GM18870 (cell line): ENCODE measurements around the gene ZDHHC3.
A peak's percentile ranks its signal among the peaks of the same experiment; 100 is the strongest.

Source experiments
- ATAC-seq: cut with Tn5 transposase; IDR thresholded peaks from one replicate; pipeline ENCODE4 v1.9.1; 2021; ENCODE audit warnings: moderate library complexity; ENCODE audit not compliant: unreplicated experiment

Gene ZDHHC3

GRCh38 chr3:44976002-44976815 is at the start of gene ZDHHC3, which contains the start of gene EXOSC7:
Gene ZDHHC3 (minus strand): TSS chr3:44976174. CDS start chr3:44959436, 16,738 bp downstream.
Gene EXOSC7 (plus strand): TSS chr3:44976244. CDS start chr3:44976278, 34 bp downstream.
- peak; percentile 56 for ATAC-seq

- ATAC-seq: no peak
Measured at GRCh38 chr3:45024542-45025255, 48.7 kb upstream of the ZDHHC3 start.

DNA sequence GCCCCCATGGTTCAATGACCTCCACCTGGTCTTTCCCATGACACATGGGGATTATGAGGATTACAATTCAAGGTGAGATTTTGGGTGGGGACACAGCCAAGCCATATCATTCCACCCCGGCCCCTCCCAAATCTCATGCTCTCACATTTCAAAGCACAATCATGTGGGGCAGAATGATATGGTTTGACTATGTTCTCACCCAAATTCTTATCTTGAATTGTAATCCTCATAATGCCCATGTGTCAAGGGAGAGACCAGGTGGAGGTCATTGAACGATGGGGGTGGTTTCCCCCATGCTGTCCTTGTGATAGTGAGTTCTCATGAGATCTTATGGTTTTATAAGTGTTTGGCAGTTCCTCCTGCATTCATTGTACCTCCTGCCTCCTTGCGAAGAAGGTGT is 47.7 kb upstream of the ZDHHC3 start:
- no peak for ATAC-seq

- no peak for ATAC-seq
Measured at GRCh38 chr3:45021524-45022297, 45.7 kb upstream of the ZDHHC3 start.

GRCh38 chr3:45020534-45020933 is 44.6 kb upstream of the ZDHHC3 start:
- ATAC-seq: no peak

GRCh38 chr3:45017821-45018220 is 41.8 kb upstream of the ZDHHC3 start:
- ATAC-seq: no peak

- no peak for ATAC-seq
Measured at GRCh38 chr3:45016916-45017315, 40.9 kb upstream of the ZDHHC3 start.

DNA sequence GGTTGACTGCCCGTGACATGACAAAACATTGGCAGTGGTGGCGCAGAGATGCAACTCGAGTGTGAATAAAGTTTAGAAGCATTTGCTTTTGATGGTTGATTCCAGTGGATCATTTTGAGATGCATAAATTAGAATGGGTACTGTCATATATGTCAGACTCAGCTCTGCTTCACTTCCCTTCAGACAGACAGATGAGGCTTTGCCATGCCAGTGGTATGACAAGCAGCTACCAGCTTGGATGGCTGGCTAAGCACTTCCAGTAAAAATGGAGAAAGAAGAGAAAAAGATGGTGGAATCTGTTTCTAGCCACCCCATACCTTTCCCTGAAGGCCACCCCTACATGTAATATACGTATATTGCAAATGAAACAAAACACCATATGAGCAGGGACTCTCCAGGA is 36.6 kb upstream of the ZDHHC3 start:
- ATAC-seq: no peak

DNA sequence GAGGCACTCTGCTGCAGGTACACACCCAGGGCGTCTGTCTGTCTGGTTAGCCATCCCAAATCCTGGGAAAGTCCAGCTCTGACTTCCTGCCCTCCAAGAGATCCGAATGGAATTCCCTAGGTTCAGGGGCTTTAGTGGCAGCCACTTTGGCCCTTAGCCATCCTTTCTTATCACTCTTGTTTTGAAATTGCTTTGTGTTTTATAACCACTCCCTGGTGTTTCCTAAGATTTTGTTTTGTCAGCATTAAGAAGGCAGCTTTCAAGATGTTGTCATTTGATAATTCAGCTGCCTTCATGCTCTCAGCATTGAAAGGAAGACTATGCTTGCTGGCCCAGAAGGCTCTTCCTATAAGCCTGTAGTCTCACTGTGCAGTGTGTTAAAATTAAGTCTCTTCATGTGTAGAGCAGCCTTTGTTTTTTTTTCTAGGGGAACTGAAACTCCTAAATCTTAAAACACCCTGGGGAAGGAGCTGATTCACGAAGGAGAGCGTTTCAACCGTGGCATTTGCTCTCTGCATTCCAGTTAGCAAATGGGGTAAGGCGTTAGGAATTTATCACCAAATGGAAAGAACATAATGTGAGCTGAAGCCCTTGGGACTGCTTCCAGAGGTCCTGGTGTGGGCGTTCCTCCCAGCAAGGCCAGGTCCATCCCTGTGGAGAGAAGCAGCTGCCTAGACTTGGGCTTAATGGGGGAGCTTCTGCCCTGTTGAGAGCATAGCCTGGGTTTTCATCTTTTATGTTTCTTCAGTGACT is 36.0 kb upstream of the ZDHHC3 start:
- no peak for ATAC-seq

GRCh38 chr3:45010811-45011333 is 34.9 kb upstream of the ZDHHC3 start:
- ATAC-seq: no peak

DNA sequence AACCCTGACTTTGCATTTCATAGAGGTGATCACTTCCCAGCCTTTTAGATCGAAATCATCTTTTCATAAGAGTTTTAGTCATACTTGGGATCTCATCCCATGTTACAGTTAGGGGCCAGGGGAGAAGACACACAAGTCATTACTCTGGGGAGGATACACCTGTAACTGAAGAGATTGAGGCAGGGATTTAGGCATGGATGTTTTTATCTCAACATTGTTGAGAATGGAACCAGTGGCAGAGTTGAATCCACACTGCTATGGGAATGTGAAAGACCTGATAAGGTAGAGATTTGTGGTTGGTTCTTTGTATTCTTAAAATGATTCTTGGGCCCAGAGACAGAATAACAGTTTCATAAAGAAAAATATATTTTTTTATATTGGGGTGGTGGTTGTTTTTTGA is 33.9 kb upstream of the ZDHHC3 start:
- no peak for ATAC-seq

- ATAC-seq: no peak
Measured at GRCh38 chr3:45008117-45008516, 32.1 kb upstream of the ZDHHC3 start.

GRCh38 chr3:45007091-45007490 is 31.1 kb upstream of the ZDHHC3 start:
- no peak for ATAC-seq

DNA sequence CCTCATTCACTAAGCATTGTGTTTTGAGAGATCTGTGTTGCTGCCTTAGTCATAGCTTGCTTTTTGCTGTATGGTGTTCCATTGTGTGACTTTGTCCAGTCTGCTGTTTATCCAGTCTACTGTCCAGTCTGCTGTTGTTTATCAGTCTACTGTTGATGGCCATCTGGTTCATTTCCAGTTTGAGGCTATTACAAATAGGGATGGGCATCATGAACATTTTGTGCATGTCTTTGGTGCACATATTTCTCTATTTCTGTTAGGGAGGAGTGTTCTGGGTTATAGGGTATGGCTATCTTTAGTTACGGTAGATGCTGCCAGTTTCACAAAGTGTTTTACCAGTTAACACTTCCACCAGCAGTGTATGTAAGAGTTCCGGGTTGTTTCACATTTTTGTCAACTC is 27.9 kb upstream of the ZDHHC3 start:
- ATAC-seq: no peak

- no peak for ATAC-seq
Measured at GRCh38 chr3:45003406-45003805, 27.4 kb upstream of the ZDHHC3 start.

DNA sequence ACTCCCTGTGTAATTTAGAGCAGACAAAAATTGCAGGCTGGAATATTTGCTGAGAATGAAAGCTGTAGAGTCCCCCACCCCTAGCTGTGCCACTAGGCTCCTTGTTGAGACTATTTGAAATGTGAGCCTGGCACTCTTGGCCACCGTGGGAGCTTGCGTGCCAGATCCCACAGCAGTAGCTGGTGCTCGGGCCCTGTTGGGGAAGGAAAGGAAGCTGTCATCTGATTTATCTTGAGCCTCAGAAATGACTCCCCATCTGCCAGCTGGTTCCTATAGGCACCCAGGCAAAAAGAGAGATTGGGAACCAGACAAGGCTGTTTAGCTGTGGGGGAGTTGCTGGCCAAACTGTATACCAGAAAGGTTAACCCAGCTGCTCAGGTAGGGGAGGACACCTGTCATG is 26.7 kb upstream of the ZDHHC3 start:
- no peak for ATAC-seq

DNA sequence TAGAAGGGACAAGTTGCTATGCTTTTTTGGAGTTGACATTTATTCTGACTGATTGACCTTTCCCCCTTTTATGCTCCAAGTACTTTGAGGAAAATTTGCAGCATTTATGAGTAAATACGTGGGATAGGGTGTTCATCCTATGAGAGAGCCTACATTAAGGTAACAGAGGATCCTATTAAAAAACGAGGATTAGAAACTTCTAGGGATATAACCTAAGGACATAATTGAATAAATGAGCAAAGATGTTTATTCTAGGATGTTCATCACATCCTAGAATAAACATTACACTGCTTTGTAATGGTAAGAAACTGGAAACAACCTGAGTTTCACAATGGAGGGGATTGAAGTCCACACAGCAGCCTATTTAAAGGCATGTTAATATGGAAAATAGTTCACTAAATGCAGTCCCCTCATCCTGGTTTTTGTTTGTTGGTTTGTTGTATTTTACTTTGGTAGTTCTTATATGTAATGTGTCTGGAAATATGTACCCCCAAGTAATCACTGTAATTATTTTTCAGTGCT is 26.2 kb upstream of the ZDHHC3 start:
- ATAC-seq: no peak

GRCh38 chr3:45001738-45002137 is 25.8 kb upstream of the ZDHHC3 start:
- no peak for ATAC-seq

GRCh38 chr3:45000823-45001222 is 24.8 kb upstream of the ZDHHC3 start:
- ATAC-seq: no peak

GRCh38 chr3:44999782-45000181 is 23.8 kb upstream of the ZDHHC3 start:
- ATAC-seq: no peak
